Panc1 (cell line): ENCODE results near the gene TRPC4AP.

Source experiments
- CTCF ChIP-seq: fragments of 450-650 bp; IDR thresholded peaks from 2 replicates; pipeline ENCODE4 v1.5.1; 2017; ENCODE audit warnings: mild to moderate bottlenecking
- REST ChIP-seq, 2 experiments: IDR thresholded peaks; 2 replicates each; pipeline ENCODE4 v1.6.1; 2011 to 2012; ENCODE audit warnings: low read depth in 2 of 2, control low read depth in 1 of 2, low read length in 1 of 2, mild to moderate bottlenecking in 1 of 2, moderate library complexity in 1 of 2; ENCODE audit not compliant: insufficient read depth in 1 of 2

GRCh38 chr20:35133031-35133430, 40.4 kb upstream of the TRPC4AP start:
- TF ChIP-seq CTCF (no peak), REST (IDR thresholded peaks at IDR 0.05; ENCODE audit: insufficient read depth in 1 of 2, low read depth in 2 of 2, low read length in 1 of 2) (no peak)
